ENCODE measurements around the gene FKBP7.
"Not testable (repeated sequence)": the region's sequence is repeated elsewhere in the genome, so short reads cannot be mapped to it uniquely, and the experiment has no call there.

Gene FKBP7

GRCh38 chr2:178448968-178449661 is 29.3 kb downstream of the FKBP7 start:
- DNase-seq: no peak

DNA sequence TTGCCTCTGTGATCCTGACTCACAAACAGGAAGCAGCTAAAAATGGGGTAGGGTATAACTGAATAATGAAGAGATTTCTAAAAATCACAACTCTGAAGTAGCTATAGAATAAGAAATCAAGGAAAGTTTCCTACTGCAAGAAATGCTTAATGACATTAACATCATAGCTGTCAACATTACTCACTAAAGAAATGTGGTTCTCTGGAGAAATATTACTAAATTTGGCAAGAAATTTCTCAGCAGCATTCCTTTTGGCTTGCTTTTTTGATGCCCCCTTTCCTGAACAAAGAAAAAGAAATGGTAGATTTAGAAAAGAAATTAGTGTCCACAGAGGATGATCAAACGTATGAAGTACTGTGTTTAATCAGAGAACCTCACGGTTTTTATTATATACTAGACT is 37.0 kb downstream of the FKBP7 start:
- DNase-seq: no peak

DNA sequence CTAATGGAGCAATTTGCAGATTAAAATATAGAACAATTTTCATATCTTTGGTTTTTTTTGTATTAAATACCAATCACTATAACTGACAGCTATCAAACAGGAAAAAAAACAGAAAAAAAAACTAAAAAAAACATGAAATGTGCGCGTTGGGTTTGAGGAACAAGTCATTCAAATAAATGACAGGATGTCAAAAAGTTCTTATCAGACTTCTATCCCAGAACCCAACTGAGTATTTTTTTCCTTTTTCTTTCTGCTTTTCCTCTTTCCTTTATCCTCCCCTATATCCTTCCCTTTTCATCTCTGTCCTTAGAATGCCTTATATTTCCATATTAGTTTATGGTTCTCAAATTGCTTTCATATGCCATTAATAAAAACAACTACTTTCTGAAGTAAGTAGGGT is 41.7 kb downstream of the FKBP7 start:
- no peak for DNase-seq

DNA sequence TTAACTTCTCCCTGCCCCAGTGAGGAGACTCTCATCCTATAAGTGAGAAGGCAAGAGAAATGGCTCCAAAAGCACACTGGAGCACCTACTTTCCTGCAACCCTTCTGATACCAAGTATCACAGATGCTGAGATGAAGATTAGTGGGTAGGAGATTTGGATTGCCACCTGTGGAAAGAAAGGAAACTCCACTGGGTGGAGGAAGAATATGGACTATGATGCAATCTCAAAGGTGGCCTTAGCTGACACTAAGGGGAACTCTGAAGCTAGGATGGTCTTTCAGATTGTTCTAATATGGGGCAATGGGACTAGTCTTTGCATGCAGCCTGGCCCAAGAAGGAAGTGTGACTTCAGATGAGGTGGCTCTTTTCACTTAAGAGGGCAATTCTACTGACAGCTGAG is 49.1 kb downstream of the FKBP7 start:
- no peak for DNase-seq

GRCh38 chr2:178428396-178428806 is 50.0 kb downstream of the FKBP7 start:
- no peak for DNase-seq

DNA sequence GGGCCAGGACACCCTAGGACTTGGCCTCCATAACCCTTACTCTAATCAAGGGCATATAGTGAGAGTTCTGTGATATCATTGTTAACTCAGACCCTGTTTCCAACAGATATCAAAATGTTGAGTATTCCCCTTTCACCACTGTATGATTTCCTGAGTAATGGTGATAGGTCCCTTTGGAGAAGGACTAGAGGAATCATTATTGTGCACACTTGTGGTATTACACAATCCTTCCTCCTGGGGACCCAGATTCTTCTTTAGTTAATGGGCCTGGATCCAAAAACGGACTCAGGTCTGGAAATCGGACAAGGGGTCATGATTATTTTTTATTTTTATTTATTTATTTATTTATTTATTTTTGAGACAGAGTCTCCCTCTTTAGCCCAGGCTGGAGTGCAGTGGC is 50.9 kb downstream of the FKBP7 start:
- DNase-seq: no peak

DNA sequence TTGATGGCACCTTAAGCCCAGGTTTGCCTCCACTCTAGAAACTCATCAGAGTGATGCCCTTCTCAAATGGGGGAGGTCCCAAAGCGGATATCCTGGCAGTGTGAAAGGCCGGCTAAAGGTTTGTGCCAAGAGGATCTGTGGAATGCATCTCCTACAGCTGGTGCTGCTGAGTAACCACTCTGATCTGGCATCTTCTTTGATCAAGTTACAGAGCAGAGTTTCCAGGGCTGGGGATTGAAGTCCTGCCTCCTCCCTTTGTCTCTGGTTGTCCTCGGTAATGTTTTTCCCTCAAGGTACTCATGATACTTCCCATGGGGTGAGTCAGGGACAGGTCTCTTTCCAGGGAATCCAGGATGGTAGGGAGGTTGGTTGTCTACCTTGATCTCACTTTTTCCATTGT is 52.0 kb downstream of the FKBP7 start:
- DNase-seq: no peak

GRCh38 chr2:178425255-178425827 is 53.1 kb downstream of the FKBP7 start:
- DNase-seq: no peak

DNA sequence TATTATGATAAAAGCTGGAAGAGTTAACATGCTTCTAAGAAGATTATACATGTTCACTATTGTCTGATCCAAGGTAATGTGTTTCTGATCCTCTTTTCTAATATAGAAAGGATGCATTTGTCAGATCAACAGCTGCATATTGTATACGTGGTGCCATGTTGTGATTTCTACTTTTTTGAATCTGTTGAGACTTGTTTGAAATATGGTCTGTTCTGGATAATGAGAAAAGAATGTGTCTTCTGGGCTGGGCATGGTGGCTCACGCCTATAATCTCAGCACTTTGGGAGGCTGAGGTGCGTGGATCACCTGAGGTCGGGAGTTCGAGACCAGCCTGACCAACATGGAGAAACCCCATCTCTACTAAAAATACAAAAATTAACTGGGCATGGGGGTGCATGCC is 54.7 kb downstream of the FKBP7 start:
- not testable (repeated sequence) for DNase-seq

GRCh38 chr2:178422097-178422496 is 56.3 kb downstream of the FKBP7 start:
- no peak for DNase-seq

GRCh38 chr2:178420463-178420999 is 57.9 kb downstream of the FKBP7 start:
- DNase-seq: no peak

GRCh38 chr2:178419123-178419522 is 59.3 kb downstream of the FKBP7 start:
- no peak for DNase-seq

- no peak for DNase-seq
These were observed 60.0 kb downstream of the FKBP7 start for GRCh38 chr2:178418426-178418825.

- DNase-seq: no peak
These were observed 60.5 kb downstream of the FKBP7 start for GRCh38 chr2:178417916-178418315.

DNA sequence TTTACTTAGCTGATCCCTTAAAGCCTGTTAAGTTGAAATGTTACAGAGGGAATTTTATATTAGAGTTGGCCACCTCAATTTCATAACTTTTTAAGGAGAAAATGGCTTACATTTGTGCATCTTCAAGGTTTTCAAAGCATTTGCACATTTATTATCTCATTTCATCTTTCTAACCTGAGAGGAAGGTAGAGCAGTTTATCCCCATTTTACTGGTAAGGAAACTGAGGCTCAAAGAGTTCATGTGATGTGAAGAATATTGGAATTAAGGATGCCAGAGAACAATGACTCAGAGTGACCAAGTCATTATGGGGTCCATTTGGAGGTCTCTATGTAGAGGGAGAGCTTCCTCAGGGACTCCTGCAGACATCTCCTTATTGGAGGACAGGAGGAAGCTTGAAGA is 62.4 kb downstream of the FKBP7 start:
- no peak for DNase-seq

- DNase-seq: peak; percentile 91
These were observed 63.8 kb downstream of the FKBP7 start for GRCh38 chr2:178414266-178415247.
